Measurements from ENCODE around the gene CMTM4. TPM values are rescaled to one million over a fixed set of nuclear protein-coding genes. Genes with fewer than 3 reads are reported as not detected.

The CMTM4 gene
- total and polyA plus RNA-seq, 2 of the 4 experiments (the other 2 are of a cell fraction), result 9.0 to 14.5 TPM

- no TSS peak for BruUV-seq (replicated peaks)
- in situ Hi-C loops (cut with MboI; ENCODE audit: low sequenced_read_pairs), result no loop called here
- Histone ChIP-seq H3K4me2 (ENCODE audit: low read depth, low read length) (peak overlapping the region; percentile 33; the same call in 1 of the 2 replicates), H3K14ac (replicated peaks; ENCODE audit: low read depth, low read length) (0 out of 2 replicates have a peak overlapping the region, but pooled peaks have one; percentile 53), H2BK15ac (ENCODE audit: low read depth, low read length) (no peak overlapping the region), H3K4me3 (ENCODE audit: insufficient read depth, low read depth, low read length) (no peak overlapping the region), H3K4ac (ENCODE audit: low read depth, low read length) (peak overlapping the region; percentile 44), H3K9ac (ENCODE audit: low read depth, low read length) (no peak overlapping the region; the same call in 1 of the 2 replicates), H4K5ac (ENCODE audit: low read depth, low read length) (no peak overlapping the region), H3K4me1 (ENCODE audit: control insufficient read depth, insufficient read depth, low read length) (peaks cover 13% of the 10 kb centered on the region), H3K27me3 (ENCODE audit: control insufficient read depth, insufficient read depth, low read length) (no peaks in the 10 kb centered on the region), H3K56ac (ENCODE audit: extremely low read depth, insufficient read depth, low read length) (peak overlapping the region; percentile 41; the same call in 1 of the 2 replicates), H4K91ac (ENCODE audit: insufficient read depth, low read depth, low read length) (no peak overlapping the region), H3K27ac (ENCODE audit: insufficient read depth, low read length) (no peak overlapping the region; the same call in 1 of the 2 replicates), H2AK9ac (replicated peaks; ENCODE audit: low read depth, low read length, poor library complexity) (peak overlapping the region; percentile 2), H4K20me1 (ENCODE audit: insufficient read depth, low read length) (peaks cover 74% of the 10 kb centered on the region), H2BK120ac (ENCODE audit: low read depth, low read length) (peak overlapping the region; percentile 36; the same call in 1 of the 2 replicates), H3K18ac (ENCODE audit: low read depth, low read length) (no peak overlapping the region), H2AFZ (replicated peaks; ENCODE audit: low read length, poor library complexity) (no peak overlapping the region), H2BK5ac (ENCODE audit: low read depth, low read length, poor library complexity, severe bottlenecking) (no peak overlapping the region), H2BK20ac (ENCODE audit: low read depth, low read length) (no peak overlapping the region), H3K23ac (ENCODE audit: low read depth, low read length) (0 out of 2 replicates have a peak overlapping the region, but pooled peaks have one; percentile 41), H3K36me3 (ENCODE audit: control insufficient read depth, insufficient read depth, low read length) (peaks cover 49% of the 10 kb centered on the region), H2AK5ac (ENCODE audit: low read depth, low read length) (peak overlapping the region; percentile 60; the same call in 1 of the 2 replicates), H3K9me3 (ENCODE audit: control insufficient read depth, insufficient read depth, low read length) (no peaks in the 10 kb centered on the region), H4K8ac (ENCODE audit: low read depth in 2 of 2, low read length in 2 of 2) (0 out of 4 replicates have a peak overlapping the region, but pooled peaks of 1 of the 2 experiments have one; percentile 16), H3K79me1 (ENCODE audit: low read depth in 1 of 2, low read length in 2 of 2) (peaks cover 40 to 82% of the 10 kb centered on the region in 2 experiments), H3K9me1 (ENCODE audit: insufficient read depth, low read length) (peaks cover 12% of the 10 kb centered on the region)
- ATAC-seq (ENCODE audit: low read depth), result peak; percentile 94
- CTCF ChIA-PET, result interaction anchor here (1.1 to 2.6 kb wide), 6 partner anchors 10 to 134 kb away, joined by 3 to 10 read pairs (median 6); partner anchors contain the start of gene DYNC1LI2
- DNase-seq, result peak; percentile 88
- POLR2A ChIA-PET (ENCODE audit: unreplicated experiment), result interaction anchor here (0.6 kb wide), 1 partner anchor 123 kb away, joined by 11 read pairs; no protein-coding TSS in a partner anchor
- dilution Hi-C loops (cut with HindIII; ENCODE audit: low sequenced_read_pairs, unreplicated experiment), result no loop called here
- TF ChIP-seq MXI1 (IDR thresholded peaks at IDR 0.05; ENCODE audit: borderline replicate concordance, low read depth, low read length) (0 out of 2 replicates have a peak, but pooled peaks have one; percentile 38), CEBPB (IDR thresholded peaks at IDR 0.05; ENCODE audit: low read depth, low read length) (peak; percentile 83), RAD21 (IDR thresholded peaks at IDR 0.05; ENCODE audit: low read length) (no peak), MAZ (IDR thresholded peaks at IDR 0.05; ENCODE audit: borderline replicate concordance, low read depth, low read length) (peak; percentile 94; the same call in 1 of the 2 replicates), BHLHE40 (IDR thresholded peaks at IDR 0.05; ENCODE audit: low read depth, low read length) (peak; percentile 74; the same call in 1 of the 2 replicates)
- intact Hi-C loops (cut with micrococcal nuclease), result loop anchor here (5.0 to 10.0 kb wide), 2 partner anchors 134 to 337 kb away; no protein-coding TSS in a partner anchor
- WGBS, 2 experiments (ENCODE audit: extremely low coverage in 2 of 2, insufficient read length in 1 of 2), result 75% methylated on average over 4 of the region's 10 CpGs; no CpG with 5 or more reads in 1 of the 2 experiments
These were observed 44.8 kb upstream of the CMTM4 start for GRCh38 chr16:66741169-66741900.

Data from IMR-90 (cell line).